Stimulated activated CD8-positive, alpha-beta memory T cell treated with anti-CD3 and anti-CD28 coated beads, Interleukin-2, amount 100 ng/mL, for 1 hour (primary cell): ENCODE results near the gene CCDC97.
A peak's percentile ranks its signal among the peaks of the same experiment; 100 is the strongest.
"Not testable (repeated sequence)": the region's sequence is repeated elsewhere in the genome, so short reads cannot be mapped to it uniquely, and the experiment has no call there.

Experiments
- DNase-seq, 2 donors: peaks; one replicate each; pipeline ENCODE4 v3.0.0-alpha.2; 2020; ENCODE audit warnings: low read depth in 2 of 2

The CCDC97 gene

GRCh38 chr19:41339936-41340335, 30.0 kb downstream of the CCDC97 start:
- no peak for DNase-seq

- no peak for DNase-seq
Observed at GRCh38 chr19:41341669-41342490, 31.9 kb downstream of the CCDC97 start.

- DNase-seq = no peak
Observed at GRCh38 chr19:41344162-41344561, 34.2 kb downstream of the CCDC97 start.

- DNase-seq = not testable (repeated sequence)
Observed at GRCh38 chr19:41346916-41347315, 36.9 kb downstream of the CCDC97 start.

GRCh38 chr19:41350735-41351338, 40.9 kb downstream of the CCDC97 start:
- DNase-seq = no peak

- DNase-seq = peak; percentile 69 to 73
Observed at GRCh38 chr19:41351339-41352245, 41.6 kb downstream of the CCDC97 start.

- no peak for DNase-seq
Observed at GRCh38 chr19:41352279-41352608, 42.3 kb downstream of the CCDC97 start.

- peak; percentile 62 to 64 for DNase-seq
Observed at GRCh38 chr19:41352609-41353465, 42.9 kb downstream of the CCDC97 start.

- peak; percentile 92 to 95 for DNase-seq
Observed at GRCh38 chr19:41353466-41354342, 43.7 kb downstream of the CCDC97 start, which contains the start of gene TGFB1. TGFB1 (minus strand) TSS chr19:41353922; CDS start chr19:41353044, 878 bp downstream.

- no peak for DNase-seq
Observed at GRCh38 chr19:41354343-41354953, 44.5 kb downstream of the CCDC97 start.

- DNase-seq = no peak
Observed at GRCh38 chr19:41355035-41355434, 45.1 kb downstream of the CCDC97 start.

GRCh38 chr19:41355802-41356201, 45.8 kb downstream of the CCDC97 start:
- no peak for DNase-seq

GRCh38 chr19:41356984-41357739, 47.2 kb downstream of the CCDC97 start:
- DNase-seq = no peak

- DNase-seq = no peak
Observed at GRCh38 chr19:41357746-41358145, 47.8 kb downstream of the CCDC97 start.

- DNase-seq = no peak
Observed at GRCh38 chr19:41359741-41360140, 49.8 kb downstream of the CCDC97 start.

GRCh38 chr19:41362143-41362847, 52.3 kb downstream of the CCDC97 start:
- no peak for DNase-seq

GRCh38 chr19:41363371-41363752, 53.4 kb downstream of the CCDC97 start:
- no peak for DNase-seq

- peak; percentile 93 to 97 for DNase-seq
Observed at GRCh38 chr19:41363753-41364523, 54.0 kb downstream of the CCDC97 start, which contains the start of gene B9D2. B9D2 (minus strand) TSS chr19:41364149; CDS start chr19:41363519, 630 bp downstream.
